ENCODE results near the gene CIP2A.

The CIP2A gene

GRCh38 chr3:108562565-108562964, 26.7 kb downstream of the CIP2A start:
- DNase-seq: no peak

DNA sequence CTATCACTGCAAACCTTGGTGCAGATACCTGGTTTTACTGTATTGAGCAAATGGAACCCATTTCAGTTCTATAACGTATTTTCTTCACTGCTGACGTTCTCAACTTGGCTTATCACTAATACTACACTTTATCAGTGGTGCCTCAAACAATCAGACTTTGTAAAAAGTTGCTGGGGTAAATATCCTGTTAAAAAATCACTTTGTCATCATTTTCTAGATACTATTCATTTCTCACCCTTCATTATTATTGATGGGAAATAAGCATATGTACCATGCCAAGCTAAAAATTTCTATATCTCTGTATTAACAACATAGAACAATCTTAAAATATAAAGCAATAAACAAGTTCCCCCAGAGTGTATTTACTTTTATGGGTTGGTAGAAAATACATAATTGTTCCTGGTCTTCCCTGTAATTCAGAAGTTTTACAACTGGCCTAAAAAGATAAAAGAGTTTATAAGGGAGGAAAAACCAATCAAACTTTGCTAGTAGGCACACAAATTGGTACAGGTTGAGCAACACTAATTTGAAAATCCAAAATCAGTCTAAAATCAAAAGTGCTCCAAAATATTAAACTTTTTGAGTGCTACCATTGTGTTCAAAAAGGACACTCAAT, 33.2 kb downstream of the CIP2A start:
- DNase-seq: no peak

GRCh38 chr3:108554913-108555571, 34.2 kb downstream of the CIP2A start:
- DNase-seq: no peak

DNA sequence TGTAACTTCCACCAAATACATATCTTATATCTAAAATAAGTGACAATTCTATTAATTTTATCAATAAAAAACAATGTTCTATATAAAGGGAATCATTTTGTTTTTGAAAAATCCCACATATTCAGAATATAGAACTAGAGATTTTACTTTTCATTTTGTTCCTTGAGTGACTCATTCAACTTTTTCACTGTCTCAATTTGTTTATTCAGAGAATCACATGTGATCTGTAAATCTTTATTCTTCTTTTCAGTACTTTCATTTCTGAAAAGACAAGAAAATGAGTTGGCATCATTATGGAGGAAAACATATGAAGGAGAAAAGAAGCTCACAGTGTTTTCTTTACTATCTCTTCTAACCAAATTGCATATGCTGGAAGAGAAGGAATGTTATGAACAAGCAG, 35.0 kb downstream of the CIP2A start:
- DNase-seq: no peak

GRCh38 chr3:108552267-108553159, 36.7 kb downstream of the CIP2A start:
- DNase-seq: peak; percentile 68 to 73

DNA sequence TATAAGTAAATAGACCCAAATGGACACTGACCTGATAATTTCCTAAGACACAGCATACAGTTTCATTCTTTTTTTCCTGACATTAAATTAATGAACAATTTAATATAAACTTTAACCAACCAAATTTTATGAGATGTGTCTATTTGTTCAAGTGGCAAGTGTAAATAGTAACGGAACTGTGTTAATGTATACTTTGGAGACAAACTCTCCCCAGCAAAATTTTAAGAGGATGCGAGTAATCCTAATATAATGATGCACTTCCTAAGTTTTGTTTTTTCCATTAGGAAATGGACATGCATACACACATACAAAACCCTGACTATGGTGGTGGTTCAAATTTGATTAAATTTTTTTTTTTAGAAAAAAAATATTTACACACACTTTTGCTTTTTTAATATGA, 40.4 kb downstream of the CIP2A start:
- no peak for DNase-seq

DNA sequence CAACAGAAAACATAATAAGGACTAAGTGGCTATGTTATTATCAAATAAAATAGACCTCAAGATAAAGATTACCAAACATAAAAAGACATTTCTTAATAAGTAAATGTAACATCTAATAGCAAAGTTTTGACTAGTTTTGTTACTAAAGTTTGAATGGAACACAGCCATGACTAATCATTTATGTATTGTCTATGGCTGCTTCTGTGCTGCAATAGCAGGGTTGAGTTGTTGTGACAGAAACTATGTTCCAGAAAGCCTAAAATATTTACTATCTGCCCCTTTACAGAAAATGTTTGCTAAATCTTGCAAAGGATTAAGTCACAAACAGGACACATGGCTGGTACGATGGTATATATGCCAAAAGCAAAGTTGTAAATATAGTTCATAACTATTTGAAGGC, 40.9 kb downstream of the CIP2A start:
- no peak for DNase-seq

DNA sequence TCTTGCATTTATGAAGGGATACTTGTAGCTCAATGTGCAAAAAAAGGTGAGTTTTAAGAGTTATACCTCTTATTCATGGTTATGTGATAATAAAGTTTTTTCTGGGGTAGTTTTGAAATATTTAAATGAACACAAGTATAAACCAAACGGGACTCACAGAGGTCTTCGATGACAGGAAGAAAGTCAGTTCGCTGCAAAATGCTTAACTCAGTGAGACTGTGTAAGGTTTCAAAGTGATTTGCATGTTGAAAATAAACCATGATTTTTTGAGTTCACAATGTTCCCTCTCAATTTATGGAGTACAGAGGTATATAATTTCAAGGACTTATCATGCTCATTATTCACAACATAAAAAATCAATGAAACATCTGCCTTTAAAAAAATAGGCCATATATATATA, 42.5 kb downstream of the CIP2A start:
- no peak for DNase-seq

DNA sequence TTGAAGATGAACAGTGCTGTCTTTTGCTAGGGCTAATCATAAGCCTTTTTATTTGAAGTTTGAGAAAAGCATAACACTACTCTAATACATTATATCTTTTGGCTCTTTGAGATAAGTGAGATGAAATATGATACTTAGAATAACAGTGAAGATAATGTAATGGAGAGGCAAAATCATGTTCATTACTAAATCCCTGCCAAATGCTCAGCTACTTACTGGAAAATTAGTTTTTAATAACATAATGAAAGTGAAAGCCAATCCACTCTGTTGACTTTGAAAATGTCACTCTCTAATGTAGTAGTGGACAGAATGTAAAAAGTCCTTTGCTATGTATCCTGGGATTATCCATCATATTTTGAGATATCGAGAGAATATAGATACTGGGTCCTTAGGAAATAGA, 43.0 kb downstream of the CIP2A start:
- DNase-seq: no peak

GRCh38 chr3:108538083-108538482, 51.2 kb downstream of the CIP2A start:
- no peak for DNase-seq

DNA sequence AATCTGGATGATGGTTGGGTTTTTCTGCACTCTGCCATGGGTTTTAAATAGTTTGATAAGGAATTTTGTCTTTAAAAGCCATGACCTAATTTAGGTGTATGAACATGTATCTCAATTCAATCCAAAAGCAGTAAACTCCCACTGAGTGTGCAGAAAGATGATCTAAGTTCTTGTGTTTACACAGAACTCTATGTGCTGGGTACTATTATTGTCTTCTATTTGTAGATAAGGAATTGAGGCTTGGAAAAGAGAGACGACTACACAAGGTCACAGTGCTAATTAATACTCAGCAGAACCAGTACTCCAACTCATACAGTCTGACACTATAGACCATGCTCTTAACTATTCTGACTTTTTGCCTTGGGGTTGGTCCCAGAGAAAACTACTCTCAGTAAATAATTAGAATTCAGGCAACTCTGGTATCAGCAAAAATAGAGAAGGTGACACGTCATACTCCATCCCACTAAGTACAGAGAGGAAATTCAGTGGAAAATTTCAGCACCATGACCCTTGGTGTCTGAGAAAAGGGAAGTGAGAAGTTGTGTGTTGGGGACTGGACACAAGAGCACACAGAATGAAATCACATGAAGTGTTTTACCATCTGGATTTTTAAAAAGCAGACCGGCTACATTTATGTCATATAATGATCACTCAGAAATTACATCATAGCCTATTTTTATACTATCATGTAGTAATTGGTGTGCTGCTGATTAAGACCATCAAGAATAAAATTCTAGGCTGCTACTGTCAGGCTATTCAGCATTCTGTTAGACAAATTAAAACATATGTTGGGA, 60.6 kb downstream of the CIP2A start:
- DNase-seq: peak; percentile 92

GRCh38 chr3:108527817-108528216, 61.4 kb downstream of the CIP2A start:
- peak; percentile 80 to 86 for DNase-seq

DNA sequence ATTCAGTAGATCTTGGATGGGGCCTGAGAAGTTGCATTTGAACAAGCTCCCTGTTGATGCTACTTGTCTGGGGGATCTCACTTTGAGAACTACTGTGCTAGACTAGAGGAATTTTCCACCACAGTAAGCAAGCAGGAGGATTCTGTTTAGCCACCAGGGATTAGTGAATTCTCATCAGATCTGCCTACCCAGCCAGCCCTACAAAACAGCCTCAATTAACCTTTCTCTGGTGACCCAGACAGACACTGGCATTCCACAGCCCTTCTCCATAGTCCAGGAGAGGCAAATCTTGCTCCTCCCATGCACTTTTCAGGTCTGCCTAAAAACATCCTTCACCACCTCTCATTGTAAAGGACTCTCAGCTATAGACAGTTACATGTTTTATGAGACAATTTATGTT, 62.1 kb downstream of the CIP2A start:
- no peak for DNase-seq

DNA sequence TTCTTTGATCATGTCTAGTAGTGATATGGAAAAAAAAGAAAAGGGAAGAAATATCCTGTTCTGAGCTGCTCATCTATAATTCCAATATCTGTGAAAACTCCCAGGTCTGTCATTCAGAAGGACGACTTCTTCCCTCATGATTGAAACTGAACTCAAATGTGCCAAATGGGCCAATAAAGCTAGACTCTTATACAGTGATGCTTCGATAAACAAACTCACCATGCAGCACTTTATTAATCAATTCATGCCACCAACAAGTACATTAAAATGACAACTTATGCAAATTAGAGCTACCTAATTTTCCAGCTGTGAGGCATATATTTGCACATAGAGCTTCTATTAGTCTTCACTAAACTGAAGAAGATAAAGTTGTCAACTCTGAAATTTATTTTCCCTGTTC, 63.3 kb downstream of the CIP2A start:
- DNase-seq: no peak

DNA sequence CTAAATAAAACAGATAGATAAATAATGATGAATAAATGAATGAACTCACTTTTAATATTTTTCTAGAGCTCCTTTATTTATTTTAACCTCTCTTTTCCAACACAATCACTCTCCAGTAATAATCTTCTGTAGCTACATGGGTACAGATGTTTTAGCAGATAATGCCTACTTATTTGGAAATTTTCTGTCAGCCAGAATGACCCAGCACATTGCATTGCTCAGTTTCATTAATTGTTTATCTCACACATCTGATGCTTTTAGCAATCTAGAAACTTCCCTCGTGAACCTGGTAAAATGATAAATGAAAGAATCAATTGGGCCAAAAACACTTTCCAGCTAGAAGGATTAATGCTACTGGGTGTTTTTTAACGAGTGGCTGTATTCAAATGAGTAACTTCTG, 64.0 kb downstream of the CIP2A start:
- no peak for DNase-seq

DNA sequence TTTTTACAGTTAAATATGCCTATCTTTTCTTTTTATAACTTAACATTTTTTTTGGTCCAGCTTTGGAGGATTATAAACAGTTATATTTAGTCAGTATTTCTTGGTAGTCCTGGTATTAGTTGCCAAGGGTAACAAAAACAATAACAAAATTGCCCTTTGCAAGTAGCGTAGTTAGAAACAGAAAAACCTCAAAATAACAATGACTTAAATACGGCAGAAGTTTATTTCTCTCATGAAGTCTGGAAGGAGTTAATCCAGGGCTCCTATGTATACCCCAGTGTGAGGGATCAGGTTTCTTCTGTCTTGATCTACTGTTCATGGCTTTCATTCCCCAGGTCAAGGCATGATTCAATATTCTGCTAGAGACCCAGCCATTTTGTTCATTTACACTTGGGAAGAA, 64.7 kb downstream of the CIP2A start:
- DNase-seq: no peak

- peak in 1 of 2 experiments; percentile 9 for DNase-seq
Measured at GRCh38 chr3:108518895-108519294, 70.3 kb downstream of the CIP2A start.

DNA sequence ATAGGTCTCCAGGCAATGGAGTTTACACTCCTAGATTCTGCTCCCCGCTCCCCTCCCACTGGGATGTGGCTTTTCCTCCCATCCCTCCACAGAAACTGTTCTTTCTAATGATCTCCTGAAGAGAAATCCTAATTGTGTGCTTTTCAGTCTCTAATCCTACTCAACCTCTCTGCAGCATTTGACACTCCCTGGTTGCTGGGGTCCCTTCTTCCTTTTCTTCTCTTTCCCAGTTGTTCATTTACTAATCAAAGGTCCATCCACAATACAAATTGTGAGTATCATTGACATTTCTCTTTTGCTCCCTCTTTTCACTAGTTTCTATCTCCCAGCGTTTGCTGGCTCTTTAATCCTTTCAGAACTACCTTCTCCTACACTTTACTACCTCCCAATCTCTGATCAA, 72.4 kb downstream of the CIP2A start:
- DNase-seq: no peak

GRCh38 chr3:108513961-108514360, 75.3 kb downstream of the CIP2A start:
- DNase-seq: no peak

GRCh38 chr3:108512671-108513070, 76.6 kb downstream of the CIP2A start:
- DNase-seq: no peak

- no peak for DNase-seq
Measured at GRCh38 chr3:108511490-108511889, 77.7 kb downstream of the CIP2A start.

GRCh38 chr3:108511055-108511454, 78.2 kb downstream of the CIP2A start:
- no peak for DNase-seq

- no peak for DNase-seq
Measured at GRCh38 chr3:108510496-108510895, 78.7 kb downstream of the CIP2A start, which contains the start of gene MYH15. Gene MYH15 (minus strand): TSS chr3:108510596. CDS start chr3:108510530, 66 bp downstream.

All from AML-193 (cell line).